ENCODE measurements around the gene ITGB4.
"Not testable (repeated sequence)": the region's sequence is repeated elsewhere in the genome, so short reads cannot be mapped to it uniquely, and the experiment has no call there.

The ITGB4 gene

DNA sequence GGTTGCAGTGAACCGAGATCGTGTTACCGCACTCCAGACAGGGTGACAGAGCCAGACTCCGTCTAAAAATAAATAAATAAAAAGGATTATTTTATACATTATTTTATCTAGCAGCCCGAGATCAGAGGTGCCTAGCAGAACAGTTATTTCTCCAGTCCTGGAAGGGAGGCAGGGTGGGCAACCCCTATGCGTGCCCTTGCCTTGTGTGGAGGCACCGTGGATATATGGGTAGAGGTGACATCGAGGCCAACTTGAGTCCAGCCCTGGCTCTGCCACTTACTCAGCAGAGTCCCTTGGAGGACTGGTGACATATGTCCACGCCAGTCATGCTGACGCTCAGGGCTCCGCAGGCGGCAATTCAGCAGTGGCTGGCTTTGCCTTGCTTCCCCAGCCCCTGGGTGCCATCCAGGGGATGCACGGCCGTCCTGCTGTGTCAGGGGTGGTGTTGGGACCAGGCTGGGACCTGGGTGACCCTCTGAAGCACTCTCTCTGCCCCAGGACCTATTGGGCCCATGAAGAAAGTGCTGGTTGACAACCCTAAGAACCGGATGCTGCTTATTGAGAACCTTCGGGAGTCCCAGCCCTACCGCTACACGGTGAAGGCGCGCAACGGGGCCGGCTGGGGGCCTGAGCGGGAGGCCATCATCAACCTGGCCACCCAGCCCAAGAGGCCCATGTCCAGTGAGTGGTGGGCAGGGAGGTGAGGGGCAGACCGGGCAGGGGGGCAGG lies 30.6 kb downstream of the ITGB4 start:
- in situ Hi-C loops (cut with MboI; ENCODE audit: low sequenced_read_pairs) = no loop called here

- in situ Hi-C loops (cut with MboI; ENCODE audit: low sequenced_read_pairs) = no loop called here
Measured at GRCh38 chr17:75752405-75752709, 31.1 kb downstream of the ITGB4 start.

- in situ Hi-C loops (cut with MboI; ENCODE audit: low sequenced_read_pairs) = no loop called here
Measured at GRCh38 chr17:75752802-75753513, 31.7 kb downstream of the ITGB4 start.

DNA sequence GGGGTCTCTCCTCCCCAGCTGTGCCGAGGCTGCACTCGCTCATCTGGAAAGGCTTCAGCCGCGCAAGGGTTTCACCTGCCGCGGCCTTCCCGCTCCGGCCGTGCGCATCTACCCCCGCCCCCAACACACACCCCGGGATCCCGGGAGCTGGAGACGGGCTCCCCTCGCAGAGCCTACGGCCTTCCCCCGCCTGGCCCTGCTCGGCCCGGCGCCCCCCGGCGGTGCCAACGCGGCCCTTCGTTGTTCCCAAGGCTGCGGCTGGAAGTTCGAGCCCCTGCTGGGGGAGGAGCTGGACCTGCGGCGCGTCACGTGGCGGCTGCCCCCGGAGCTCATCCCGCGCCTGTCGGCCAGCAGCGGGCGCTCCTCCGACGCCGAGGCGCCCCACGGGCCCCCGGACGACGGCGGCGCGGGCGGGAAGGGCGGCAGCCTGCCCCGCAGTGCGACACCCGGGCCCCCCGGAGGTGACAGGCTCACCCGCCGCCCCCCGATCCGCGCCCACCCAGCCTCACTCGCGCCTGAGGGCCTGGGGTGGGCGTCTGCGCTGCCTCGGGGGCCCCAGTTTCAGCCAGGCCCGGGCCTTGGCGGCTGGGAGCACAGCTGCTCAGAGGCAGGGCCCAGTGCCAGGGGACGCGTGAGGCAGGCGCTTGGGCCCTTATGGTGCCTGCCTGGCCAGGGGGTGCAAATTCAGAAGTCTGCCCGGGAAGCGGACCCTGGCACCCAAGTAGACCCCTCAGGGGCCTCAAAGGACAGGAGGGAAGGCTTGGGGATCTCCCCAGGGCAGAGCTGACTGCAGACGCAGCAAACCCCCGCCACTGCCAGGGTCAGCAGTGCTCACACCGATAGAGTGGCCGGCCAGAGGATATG lies 32.5 kb downstream of the ITGB4 start:
- in situ Hi-C loops (cut with MboI; ENCODE audit: low sequenced_read_pairs) = no loop called here

- in situ Hi-C loops (cut with MboI; ENCODE audit: low sequenced_read_pairs) = no loop called here
Measured at GRCh38 chr17:75754378-75755204, 33.3 kb downstream of the ITGB4 start.

DNA sequence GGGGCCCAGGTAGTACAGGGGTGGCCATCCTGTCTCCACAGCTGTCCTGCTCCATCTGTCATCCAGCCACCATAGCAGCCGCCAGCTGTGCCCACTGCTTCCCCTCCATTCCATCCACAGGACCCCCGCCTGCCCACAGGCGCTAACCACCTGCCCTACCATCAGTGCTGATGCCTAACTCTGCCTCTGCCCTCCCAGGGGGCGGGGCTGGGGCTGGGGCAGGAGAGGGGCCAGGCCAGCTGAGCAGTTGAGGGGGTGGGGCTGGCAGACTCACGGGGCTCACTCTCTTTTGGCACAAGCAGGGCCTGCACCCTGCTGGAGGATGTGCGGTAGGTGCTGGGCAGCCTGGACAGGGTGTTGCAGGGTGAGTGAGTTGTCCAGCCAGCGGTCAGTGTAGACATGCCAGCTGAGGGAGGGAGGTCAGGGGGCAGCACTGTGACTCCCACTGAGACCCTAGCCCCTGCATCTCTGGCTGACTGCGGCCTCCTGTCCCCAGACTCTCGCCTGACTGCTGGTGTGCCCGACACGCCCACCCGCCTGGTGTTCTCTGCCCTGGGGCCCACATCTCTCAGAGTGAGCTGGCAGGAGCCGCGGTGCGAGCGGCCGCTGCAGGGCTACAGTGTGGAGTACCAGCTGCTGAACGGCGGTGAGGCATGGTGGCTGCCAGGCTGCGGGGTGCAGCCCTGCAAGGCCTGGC lies 34.1 kb downstream of the ITGB4 start:
- in situ Hi-C loops (cut with MboI; ENCODE audit: low sequenced_read_pairs) = no loop called here

- in situ Hi-C loops (cut with MboI; ENCODE audit: low sequenced_read_pairs) = no loop called here
Measured at GRCh38 chr17:75755990-75756389, 34.7 kb downstream of the ITGB4 start.

- in situ Hi-C loops (cut with MboI; ENCODE audit: low sequenced_read_pairs) = no loop called here
Measured at GRCh38 chr17:75756451-75757085, 35.3 kb downstream of the ITGB4 start.

- in situ Hi-C loops (cut with MboI; ENCODE audit: low sequenced_read_pairs) = no loop called here
Measured at GRCh38 chr17:75757086-75757681, 35.9 kb downstream of the ITGB4 start.

DNA sequence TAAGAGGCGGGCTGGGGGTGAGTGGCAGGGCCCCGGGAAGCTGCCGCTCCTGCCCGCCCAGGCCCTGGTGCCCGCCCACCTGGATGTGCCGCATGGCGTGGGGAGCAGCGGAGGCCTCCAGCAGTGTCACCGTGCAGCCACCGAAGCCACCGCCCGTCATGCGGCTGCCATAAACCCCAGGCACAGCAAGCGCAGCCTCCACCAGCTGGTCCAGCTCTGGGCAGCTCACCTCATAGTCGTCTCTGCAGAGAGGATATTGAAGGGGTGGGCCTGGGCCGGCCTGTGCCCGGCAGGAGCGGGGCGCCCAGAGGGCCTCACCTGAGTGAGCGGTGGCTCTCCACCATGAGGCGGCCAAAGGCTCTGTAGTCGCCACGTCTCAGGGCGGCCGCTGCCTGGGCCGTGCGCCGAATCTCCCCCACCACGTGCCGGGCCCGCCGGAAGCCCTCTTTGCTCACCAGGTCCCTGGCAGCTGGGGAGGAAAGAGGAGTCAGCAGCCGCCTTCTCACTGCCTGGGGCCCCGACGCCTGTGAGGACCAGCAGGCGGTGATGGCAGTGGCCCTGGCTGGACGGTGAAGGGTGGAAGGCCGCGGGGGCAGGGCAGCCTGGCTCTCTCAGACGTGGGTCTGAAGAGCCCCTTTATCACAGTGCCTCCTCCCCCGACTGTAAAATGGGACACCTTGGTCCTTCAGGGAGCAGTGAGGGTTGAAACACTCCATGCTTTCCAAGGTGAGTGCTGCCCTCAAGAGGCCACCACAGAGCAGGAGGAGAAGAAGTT lies 37.1 kb downstream of the ITGB4 start:
- in situ Hi-C loops (cut with MboI; ENCODE audit: low sequenced_read_pairs) = no loop called here

- in situ Hi-C loops (cut with MboI; ENCODE audit: low sequenced_read_pairs) = no loop called here
Measured at GRCh38 chr17:75759457-75759856, 38.2 kb downstream of the ITGB4 start.

- in situ Hi-C loops (cut with MboI; ENCODE audit: low sequenced_read_pairs) = not testable (repeated sequence)
Measured at GRCh38 chr17:75759978-75760640, 38.9 kb downstream of the ITGB4 start.

- in situ Hi-C loops (cut with MboI; ENCODE audit: low sequenced_read_pairs) = no loop called here
Measured at GRCh38 chr17:75762513-75763268, 41.4 kb downstream of the ITGB4 start.

DNA sequence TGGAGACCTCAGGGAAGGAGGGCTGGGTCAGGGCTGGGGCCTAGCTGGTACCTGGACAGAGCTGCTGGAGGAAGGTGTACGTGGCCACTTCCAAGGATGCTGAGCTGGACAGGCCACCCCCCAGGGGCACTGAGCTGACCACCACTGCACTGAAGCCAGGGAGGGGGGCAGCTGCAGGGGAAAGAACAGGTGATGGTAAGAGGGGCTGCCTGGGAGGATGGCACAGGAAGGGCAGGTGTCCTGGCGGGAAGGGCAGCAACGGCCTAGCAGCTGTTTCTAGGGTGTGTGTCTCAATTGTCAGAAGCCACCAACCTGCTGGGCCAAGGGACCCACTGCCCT lies 42.0 kb downstream of the ITGB4 start:
- in situ Hi-C loops (cut with MboI; ENCODE audit: low sequenced_read_pairs) = no loop called here

DNA sequence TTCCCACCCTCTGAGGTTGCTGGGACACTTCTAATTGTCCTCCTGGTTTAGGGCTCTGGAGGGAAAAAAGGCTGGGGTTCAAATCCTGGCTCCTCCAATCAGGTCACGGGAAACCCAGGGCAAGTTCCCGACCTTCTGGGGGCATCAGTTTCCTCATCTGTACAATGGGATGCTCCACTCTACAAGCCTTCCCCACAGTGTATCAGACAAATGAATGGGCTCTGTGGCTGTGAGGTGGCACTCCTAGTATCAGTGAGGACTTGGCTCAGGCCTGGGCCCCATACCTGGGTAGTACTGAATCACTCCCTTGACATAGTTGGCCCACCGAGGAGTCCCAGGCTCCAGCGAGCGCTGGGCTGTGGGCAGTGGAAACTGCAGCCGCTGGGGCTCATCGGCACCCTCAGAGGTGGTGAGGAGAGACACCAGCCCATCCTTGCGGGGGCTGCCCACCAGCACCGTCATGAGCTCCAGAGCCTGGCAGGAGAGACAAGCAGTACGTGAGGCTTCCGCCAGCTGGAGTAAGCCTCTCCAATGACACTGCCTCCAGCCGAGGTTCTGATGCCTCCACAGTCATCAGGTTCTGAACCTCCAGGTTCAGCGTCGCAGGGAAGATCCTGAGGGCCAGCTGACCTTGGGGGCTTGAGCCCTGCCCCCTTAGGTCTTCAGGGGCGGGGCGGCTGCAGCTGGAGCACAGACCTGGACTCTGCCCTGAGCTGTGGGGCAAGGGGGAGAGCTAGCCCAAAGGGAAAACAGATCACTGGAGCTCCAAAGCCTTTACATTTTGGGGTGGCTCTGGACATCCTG lies 42.6 kb downstream of the ITGB4 start:
- in situ Hi-C loops (cut with MboI; ENCODE audit: low sequenced_read_pairs) = no loop called here

- in situ Hi-C loops (cut with MboI; ENCODE audit: low sequenced_read_pairs) = no loop called here
Measured at GRCh38 chr17:75764417-75764710, 43.1 kb downstream of the ITGB4 start.
